NCI-H510A (cell line): Measurements from ENCODE around the gene FMNL3.

Source experiments
- DNase-seq: peaks from one replicate; lab custom pipeline; 2025; lab: John Stamatoyannopoulos, UW

FMNL3 gene

DNA sequence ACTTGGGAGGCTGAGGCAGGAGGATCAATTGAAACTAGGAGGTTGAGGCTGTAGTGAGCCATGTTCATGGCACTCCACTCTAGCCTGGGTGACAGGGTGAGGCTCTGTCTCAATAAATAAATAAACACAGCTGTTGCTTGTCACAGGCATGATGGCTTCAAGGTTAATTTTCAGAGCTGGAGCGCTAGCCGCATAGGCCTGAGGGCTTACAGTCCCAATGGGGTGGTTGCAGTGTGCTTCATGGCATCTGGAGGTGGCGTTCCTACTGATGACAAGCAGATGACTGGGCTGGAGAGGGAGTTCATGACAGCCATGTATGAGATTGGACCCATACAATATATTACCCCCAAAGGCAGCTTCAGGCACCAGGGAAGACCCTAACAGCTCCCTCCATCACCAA is 1.6 kb upstream of the FMNL3 start:
- no peak for DNase-seq

DNA sequence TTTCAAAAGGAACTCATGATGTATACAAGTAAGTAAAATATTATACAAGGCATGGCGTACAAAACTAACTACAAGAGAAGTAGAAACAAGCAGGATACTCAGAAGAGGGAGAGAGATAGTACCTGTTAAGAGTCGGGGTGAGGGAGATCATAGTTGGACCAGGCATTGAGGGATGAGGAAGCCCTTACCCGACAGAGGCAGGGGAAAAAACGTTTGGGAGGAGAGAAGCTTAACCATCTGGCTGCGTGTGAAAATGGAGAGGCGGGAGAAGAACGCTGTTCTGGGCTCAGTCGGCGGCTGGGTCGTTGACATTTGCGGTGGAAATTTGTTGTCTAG is 575 bp upstream of the FMNL3 start:
- DNase-seq = no peak

DNA sequence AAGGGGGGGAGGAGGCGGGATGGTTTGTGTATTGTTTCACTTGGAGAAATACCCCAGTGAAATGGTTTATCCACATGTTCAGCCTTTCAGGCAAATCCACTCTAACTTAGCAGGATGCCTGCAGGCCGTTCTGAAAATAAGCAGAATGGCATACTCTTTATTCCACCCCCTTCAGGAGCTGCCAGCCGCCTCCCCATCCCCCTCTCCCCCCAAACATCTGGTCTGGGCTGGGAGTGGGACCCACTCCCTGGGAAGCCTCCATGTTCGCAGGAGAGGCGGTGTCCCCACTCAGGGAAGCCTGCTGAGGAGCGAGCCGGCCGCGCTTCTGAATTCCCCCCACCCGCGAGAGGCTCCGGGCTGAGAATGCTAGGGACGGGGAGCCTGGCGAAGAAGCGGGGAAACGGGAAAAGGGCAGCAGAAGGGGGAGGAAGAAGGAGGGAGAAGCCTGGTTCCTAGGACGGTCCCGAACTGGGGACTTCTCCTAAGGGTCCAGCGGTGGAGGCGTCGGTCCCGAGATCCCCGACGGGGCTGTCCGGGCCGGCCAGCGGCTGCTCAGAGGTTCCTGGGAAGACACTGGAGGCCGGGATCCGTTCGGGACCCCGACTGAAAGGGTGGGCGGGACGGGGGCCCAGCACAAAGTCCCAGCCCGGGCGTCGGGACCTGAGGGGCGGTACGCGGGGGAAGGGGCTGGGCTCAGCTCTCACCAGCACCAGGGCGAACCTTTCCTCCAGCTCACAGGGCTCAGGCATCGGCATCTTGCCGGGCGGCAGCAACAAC is 666 bp downstream of the FMNL3 start:
- DNase-seq = no peak

DNA sequence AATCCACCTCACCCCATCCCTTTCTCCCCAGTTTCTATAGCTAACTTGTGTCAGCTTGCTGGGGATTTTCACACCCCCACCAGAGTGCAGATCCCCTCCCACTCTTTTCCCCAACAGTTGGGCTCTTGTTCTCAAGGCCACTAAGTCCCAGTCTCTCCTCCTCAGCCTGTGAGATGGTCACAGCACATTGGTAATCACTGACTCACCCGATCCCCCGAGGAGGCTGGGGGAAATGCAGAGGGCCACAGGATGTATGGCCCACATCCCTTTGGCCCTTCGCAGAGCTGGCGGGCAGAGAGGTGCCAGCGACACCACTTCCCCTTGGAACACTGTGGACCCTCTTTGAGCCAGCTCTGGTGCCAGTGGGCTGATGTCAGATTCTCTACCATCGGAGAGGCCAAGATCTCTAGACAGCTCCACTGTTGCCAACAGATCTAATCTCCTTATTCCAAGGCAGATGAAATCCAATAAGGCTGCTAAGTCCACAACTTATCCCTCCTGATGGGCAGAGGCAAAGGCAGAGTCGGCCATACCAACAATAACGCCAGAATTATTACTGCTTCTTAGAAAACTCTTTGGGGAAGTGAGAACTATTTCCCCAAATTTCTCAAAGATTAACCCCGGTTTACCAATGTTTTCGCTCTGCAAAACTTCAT is 1.6 kb downstream of the FMNL3 start:
- DNase-seq = no peak

DNA sequence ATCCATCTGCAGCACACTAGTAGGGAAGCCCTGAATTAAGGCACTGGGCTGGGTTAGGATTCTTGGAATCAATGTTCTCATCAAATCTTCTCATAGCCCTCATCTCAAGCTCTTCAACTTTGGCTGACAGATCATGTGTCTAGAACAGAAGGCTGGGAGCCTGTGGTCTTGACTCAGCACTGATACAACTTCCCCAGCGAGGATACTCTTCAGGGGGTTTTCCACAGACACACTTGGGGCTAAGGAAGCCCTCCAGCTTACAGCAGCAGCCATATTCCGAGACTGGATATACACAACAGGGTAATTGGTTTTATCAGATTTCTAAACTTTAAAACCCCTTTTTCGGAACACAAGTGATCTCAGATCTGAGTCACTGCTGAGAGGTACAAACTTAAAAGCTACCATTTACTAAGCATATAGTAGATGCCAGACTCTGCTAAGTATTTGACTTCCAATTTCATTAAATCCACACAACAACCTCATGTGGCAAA is 3.5 kb downstream of the FMNL3 start:
- no peak for DNase-seq

DNA sequence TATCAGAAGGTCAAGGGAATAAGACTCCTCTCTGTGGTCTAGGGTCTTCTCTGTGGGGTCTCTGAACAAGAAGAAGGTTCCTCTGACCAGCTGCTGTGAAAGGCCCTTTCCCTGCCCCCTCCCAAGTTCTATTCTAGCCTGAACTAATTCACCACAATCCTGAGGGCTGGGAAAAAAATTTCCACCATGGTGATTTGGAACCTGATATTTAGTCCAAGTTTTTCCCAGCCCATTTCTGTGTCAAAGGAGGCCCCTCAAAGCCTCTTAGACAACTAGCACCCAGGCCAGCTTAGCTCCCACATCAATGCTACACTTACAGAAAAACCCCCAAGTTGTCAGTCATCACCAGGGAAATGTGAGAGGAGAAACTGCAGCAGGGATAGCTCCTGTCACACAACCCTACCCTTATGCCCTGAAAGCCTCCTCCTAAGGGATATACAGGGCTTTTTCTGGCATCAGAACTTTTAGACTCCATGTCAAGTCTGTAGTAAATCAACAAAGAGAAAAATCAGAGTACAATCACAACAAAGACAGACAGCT is 4.5 kb downstream of the FMNL3 start:
- DNase-seq = no peak

DNA sequence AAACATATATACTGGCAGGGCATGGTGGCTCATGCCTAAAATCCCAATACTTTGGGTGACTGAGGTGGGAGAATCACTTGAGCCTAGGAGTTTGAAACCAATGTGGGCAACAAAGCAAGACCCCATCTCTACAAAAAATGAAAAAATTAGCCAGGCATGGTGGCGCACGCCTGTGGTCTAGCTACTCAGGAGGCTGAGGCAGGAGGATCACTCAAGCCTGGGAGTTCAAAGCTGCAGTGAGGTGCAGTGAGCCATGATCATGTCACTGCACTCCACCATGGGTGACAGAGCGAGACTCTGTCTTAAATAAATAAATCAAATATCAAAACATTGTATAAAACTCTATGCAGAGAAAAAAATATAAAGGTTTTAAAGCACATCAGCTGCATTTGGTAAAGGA is 5.2 kb downstream of the FMNL3 start:
- DNase-seq = no peak

DNA sequence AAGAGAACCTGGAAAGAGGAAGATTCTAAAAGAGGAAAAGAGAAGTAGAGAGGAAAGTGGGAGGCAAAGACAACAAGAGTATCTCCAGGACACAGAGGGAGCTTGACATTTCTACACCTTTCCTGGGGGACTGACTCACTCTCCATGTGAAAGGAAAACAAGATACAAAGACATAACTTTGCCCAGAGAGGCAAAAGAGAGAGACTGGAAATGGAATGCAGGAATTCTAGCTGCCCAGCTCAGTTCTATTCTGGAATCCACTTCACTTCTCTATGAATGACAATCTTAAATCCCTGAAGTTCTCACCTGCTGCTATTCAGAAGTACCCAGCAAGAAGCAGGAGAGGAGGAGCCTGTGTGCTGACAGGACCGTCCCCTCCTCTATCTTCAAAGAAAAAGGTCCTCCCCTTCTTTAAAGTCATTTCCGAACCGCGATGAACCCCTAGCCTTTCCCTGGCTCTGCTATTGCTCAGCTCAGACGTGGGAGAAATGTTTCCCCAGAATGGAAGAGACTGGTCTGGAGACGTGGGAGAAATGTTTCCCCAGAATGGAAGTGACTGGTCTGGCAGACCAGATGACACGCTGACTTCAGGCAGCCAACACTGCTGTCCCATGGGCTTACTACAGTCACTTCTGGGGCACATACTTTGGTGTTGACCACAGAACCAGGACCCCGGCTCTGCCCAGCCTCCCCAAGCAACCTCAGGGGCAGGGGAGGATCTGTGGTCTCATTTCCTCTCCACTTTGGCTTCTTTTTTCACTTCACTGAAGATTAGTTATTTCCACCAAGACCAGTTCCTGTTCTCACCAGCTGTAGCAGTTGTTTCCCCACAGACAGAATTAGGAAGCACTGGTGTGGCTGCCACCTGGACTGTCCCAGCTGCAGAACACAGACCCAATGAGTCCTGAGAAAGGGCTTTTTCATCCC is 8.3 kb downstream of the FMNL3 start:
- no peak for DNase-seq

DNA sequence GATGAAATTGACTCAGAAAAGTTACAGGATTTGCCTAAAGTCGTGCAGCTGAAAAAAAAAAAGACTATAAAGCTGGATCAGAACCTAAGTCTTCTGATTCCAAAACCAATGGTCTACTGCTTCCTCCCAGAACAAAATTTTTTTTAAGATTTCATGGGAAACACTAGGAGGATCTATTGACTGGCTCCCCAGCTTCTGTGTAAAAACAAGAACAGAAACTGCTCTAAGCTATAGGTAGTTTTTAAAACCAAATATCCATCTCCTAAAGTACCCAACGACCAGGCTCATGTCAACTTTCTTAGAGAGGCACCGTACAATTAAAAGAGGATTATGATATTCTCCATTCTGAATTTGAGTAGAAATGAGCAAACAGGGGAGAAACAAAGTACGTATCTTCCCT is 9.4 kb downstream of the FMNL3 start:
- no peak for DNase-seq

DNA sequence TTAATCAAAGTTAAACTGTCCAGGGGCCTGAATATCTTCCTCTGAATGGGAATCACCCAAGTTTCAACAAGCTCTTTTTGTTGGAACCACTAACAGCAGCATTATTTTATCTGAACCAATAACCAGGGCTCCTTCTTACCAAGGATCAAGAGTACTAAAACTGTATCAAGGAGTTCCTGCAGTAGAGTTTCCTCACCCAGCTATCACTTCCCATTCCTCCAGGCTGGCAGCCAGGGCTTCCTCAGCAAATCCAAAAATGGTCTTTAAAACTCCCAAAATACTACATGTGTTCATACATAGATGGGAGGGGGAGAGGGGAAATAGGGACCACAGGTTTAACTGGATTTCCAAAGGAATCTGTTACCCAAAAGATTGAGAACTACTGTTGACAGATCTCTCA is 10.5 kb downstream of the FMNL3 start:
- no peak for DNase-seq

DNA sequence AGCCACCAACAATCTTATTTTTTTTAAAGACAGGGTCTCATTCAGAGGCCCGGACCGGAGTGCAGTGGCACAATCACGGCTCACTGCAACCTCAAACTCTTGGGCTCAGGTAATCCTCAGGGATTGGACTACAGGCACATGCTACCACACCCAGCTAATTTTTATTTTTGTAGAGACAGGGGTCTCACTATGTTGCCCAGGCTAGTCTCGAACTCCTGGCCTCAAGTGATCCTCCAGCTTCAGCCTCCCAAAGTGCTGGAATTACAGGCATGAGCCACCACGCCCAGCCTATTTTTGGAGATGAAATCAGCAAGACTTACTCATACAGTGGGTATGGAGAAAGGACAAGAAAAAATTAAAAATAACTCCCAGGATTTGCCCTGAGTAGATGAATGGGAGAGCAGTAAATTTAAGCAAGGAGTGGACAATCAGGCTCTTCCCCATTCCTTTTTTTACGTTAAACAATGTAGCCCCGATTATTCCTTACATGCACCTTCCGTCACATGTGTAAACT is 13.2 kb downstream of the FMNL3 start:
- DNase-seq = no peak

DNA sequence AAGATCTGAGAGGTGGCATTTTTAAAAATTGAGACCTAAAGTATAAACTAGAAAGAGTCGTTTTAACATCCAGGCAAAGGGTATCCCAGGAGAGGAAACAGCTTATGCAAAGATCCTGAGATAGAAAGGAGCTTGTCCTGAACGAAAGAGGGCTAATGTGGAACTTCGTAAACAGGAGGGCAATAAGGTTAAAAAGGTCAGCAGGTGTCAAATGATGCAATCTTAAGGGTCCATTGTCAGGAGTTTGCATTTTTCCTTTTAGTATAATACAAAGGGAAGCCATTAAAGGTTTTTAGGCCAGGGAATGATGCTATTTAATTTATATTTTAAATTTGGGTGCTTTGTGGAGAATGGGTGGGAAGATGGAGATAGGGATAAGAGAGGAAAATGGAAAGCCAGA is 14.4 kb downstream of the FMNL3 start:
- DNase-seq = no peak

DNA sequence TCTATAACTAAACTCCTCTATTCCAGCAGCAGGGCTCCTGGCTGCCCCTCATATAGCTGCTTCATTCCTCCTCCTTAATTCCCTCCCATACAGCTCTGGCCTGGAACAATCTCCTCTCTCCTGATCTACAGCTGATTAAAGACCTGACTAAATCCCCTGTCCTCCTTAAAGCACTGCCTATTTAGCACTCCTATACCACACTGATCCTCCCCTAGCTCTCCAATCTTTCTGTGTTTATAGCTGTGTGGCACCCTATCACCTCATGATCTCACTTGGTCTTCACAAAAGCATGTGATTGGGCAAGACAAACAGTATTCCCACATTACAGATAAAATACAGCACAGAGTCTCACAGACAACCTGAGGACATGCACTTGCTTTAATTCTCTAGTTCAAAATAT is 17.4 kb downstream of the FMNL3 start:
- DNase-seq = no peak

DNA sequence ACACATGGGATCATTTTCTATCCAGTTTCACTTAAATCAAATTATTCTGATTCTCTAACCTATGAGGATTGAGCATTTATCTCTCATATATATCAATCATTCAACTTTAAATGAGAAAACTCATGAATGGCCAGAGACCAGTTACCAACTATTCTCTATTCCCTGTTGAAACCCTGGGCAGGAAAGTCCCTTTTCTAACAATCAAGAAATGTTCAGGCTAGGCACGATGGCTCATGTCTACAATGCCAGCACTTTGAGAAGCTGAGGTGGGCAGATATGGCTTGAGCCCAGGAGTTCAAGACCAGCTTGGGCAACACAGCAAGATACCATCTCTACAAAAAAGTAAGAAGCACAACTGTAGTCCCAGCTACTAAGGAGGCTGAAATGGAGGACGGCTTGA is 18.0 kb downstream of the FMNL3 start:
- DNase-seq = no peak

DNA sequence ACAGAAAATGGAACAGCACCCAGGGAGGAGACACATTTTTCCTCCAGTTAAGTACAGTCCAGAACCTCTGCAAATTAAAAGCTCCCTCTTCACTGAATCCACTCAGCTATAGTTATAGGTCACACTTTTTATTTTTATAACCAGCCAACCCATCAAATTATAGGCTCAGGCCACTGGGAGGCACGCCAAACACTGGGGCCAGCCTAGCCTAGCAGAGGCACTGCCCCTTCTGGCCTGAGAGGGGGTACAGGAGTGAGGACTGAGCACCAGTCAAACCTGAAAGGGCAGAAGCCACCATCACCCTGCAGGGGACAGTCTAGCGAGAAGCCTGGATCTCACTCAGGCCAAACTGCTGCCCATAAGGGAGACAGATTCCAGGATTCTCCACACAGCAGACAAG is 19.3 kb downstream of the FMNL3 start:
- no peak for DNase-seq

DNA sequence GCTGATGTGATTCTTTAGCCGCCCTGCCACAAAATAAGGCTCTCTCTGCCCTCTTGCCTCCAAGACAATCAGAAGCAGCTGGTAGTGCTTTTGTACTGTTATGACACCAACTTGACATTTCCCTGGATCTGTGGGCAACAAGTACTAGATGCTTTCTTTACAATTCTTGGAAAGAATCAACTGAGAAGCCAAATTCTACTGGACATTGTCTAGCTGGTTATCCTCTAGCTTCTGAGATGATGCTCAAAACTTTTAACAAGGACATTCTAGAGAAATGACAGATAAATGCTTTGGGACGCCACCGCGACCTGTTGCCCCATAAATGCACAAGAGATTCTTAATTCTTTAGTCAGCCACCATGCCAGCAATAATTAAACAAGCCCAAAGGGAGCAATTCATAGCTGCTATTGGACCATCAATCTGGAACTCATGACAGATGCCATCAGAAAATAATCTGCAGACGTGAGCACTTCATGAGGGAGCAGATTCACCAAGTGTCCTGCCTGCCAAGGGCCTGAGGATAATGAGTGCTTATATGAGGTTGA is 22.8 kb downstream of the FMNL3 start:
- no peak for DNase-seq

DNA sequence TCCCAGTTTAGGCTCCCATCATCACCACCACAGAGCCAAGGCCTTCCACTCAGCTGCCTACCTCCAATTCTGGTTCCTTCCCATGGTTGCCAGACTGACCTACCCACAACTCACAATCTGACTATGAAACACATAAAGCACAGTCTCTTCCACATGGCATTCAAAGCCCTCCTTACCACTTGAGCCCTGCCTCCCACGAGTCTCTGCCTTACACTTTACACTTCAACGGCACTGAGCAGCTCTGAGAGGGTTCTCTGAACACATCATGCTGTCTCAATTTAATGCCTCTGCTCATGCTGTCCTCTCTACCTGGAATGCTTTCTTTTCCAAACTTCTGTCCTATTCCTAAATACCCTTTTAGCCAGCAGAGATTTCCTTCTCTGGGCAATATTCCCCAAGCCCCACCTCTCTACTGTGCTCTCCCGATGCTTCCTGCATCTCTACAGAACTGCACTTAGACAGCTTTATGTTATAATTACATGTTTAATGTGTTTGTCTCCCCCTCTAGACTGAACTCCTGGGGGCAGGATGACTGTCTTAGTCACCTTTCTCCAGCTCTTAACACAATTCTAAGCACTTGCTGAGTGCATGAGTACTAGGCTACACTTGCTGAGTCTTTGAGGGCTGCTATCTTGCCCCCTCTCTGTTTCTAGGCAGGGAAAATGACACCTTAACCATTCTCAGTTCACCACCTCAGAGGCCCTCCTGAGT is 23.5 kb downstream of the FMNL3 start:
- no peak for DNase-seq

DNA sequence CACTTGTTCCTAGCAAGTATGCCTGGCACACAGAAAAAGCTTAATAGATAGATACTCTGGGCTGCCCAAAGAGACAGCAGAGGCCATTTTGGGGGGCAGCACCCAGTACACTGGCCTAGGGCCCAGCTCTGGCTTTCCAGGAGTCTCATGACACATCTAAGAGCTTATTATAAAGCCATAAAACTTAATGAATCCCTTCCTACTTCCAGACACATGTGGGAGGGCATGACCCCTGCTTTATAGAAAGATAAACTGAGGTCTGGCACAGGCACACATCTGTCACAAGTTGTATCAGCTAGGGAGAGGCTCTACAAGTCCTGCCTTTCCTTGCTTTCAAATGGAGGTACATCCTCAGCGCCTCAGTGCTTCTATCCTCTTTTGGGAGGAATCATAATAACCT is 27.1 kb downstream of the FMNL3 start:
- DNase-seq = no peak

DNA sequence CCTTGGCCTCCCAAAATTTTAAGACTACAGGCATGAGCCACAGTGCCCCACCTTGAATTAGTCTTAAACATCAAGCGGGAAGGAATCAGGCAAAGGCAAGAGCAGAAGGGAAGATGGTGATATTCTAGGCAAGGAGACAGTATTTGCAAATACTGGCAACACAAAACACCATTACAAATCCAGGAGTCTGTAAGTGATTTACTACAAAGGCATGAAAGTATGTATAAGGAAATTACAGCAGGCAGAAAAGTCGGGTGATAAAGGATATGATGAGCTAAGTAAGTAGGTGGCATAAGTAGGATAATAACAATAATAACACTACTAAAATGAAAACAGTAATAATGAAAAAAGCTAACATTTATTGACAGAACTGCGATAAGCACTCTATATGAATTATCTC is 28.5 kb downstream of the FMNL3 start:
- DNase-seq = no peak

DNA sequence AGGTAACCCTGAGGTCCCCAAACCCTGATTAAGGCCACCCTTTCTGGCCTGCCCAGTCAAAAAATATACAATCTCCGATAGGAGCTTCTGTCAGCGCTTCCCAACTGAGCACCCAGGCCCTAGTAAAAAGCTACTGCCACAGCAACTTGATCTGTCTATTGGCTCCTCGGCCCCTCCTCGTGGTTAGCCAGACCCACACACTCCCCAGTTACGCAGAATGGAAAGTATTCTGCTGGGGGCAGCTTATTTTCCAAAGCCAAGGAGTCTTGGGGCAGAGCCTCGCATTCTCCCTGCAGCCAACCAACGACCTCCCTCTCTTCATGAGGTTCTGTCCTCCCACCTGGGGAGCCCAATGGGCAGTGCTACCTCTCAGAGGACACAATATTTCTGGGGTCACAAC is 32.1 kb downstream of the FMNL3 start:
- no peak for DNase-seq

DNA sequence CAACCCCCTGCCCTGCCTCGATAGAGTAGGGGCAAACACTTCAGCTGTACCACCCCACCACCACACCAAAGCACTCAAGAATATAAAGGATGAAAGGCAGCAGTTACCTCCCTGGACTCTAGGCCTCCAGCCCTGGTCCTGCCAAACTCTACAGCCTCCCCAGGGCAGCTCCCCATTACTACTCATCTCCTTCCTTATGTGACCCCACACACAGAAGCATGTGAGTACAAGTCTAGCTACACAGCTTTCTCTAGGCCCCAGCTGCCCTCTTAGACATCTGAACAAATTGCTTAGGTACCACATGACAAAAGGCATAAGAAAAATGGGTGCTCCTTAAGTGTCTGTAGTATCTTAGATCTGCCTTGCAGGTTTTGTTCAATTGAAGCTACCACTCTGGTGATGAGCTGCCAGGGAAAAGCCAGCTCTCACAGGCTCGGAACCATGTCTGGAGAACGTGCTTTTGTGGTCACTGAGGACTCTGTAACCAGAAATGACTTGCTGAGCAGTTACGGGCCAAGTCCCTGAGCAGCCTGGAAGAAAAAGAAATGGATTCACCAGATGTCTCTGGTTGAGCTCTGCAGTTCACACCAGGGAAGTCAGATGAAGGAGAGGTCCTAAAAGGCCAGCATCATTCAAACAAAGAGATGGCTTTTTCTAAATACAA is 32.8 kb downstream of the FMNL3 start:
- no peak for DNase-seq
